ENCODE data around the gene KIAA0513.

KIAA0513 gene

DNA sequence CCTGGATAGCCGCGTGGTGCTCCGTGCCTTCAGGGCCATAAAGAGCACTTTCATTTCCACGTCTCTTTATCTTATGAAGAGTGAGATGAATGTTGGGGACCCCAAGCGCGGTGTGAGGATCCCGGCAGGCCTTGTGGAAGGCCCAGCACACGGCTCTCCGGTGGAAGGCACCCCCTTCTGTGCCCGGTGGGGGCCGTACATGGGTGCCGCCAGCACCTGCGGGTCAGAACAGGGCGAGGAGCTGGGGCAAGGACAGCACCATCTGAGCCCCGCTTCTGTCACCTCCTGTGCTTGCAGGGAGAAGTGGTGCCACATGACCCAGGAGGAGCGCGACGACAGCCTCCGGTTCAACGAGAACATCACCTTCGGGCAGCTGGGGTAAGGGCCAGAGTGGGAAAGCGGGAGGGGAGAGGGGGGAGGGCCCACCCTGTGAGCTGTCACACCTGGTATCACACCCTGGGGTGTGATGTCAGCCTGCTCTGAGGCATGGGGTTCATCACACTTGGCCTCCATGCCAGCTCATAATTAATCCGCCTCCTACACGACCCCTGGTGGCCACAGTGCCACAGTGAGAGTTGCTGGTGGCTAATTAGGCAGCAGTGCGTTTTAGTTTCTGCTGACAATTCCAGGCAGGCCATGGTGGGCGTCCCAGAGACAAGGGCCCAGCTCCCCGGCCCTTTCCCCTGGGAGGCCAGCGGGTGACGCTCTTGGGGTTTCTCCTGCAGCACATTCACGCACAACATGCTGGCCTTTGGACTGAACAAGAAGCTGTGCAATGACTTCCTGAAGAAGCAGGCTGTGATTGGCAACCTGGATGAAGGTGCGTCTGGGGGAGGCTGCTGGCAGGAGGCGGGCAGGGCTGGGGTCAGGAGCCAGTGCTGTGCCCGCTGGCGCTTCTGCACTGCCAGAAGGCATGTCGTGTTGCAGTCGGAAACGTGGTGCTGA is 59.0 kb downstream of the KIAA0513 start:
- TF ChIP-seq Cebpa-rat (IDR thresholded peaks at IDR 0.05): no peak
- H3K27ac ChIP-seq: peak overlapping the region in 5 of 11 experiments; percentile 16 to 43 (median 28); a peak in 3 of 22 replicates
- no peaks in the 10 kb centered on the region for H3K9me3 ChIP-seq (replicated peaks in 1 of 11)
- peaks cover 0 to 29% (median 12%) of the 10 kb centered on the region in 11 experiments; a peak in 10 of 22 replicates for H4K20me1 ChIP-seq
- peak overlapping the region; percentile 54 to 99 (median 96) for H3K4me2 ChIP-seq
- peaks cover 5 to 42% (median 11%) of the 10 kb centered on the region in 11 experiments; a peak in 16 of 22 replicates for H3K27me3 ChIP-seq
- peaks cover 78 to 100% (median 99%) of the 10 kb centered on the region in 10 experiments for H3K4me1 ChIP-seq
- H3K36me3 ChIP-seq: peaks cover 0 to 33% (median 0%) of the 10 kb centered on the region in 11 experiments; a peak in 8 of 22 replicates
- H3K4me3 ChIP-seq: no peak overlapping the region
- H3K9ac ChIP-seq: peak overlapping the region in 5 of 11 experiments; percentile 4 to 49 (median 16); a peak in 3 of 22 replicates

DNA sequence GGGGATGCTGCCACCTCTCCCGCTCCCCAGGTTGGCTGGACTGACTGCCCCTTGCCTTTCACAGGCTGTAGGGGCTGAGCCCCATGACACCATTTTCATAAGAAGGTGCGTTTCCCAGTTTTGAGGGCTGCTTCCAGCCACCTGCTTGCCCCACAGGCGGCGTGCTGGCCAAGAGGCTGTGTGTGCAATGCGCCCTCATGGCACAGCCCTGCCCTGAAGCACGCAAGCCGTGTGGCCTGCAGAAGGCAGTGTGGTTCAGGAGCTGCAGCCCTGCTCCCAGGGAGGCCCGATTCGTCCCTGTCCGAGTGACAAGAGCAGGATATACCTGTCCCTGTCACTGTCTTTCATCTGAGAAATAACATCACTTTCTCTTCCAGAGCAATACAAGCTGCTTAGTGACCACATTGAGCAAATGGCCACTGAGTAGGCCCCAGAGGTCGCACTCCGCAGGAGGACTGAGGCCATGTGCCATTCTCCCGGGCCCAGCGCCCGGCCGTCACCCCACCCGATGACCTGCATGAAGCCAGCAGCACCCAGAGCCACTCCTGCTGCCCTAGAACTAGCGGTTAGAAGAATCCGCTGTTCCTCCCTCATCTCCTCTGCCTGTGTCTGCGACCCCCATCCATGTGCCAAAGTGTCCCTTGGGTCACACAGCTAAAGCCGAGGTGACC is 60.4 kb downstream of the KIAA0513 start:
- Histone ChIP-seq H3K9me3 (replicated peaks in 1 of 11) (no peaks in the 10 kb centered on the region), H3K4me1 (peaks cover 74 to 100% (median 99%) of the 10 kb centered on the region in 10 experiments), H4K20me1 (peaks cover 0 to 15% (median 0%) of the 10 kb centered on the region in 11 experiments; a peak in 6 of 22 replicates), H3K27ac (0 out of 22 replicates have a peak overlapping the region, but pooled peaks of 1 of the 11 experiments have one; percentile 6), H3K36me3 (peaks cover 0 to 30% (median 0%) of the 10 kb centered on the region in 11 experiments; a peak in 8 of 22 replicates), H3K4me2 (peak overlapping the region in 10 of 11 experiments; percentile 51 to 96 (median 76); a peak in 17 of 22 replicates), H3K27me3 (peaks cover 0 to 28% (median 4%) of the 10 kb centered on the region in 11 experiments; a peak in 7 of 22 replicates), H3K9ac (peak overlapping the region in 2 of 11 experiments; percentile 6 to 27; a peak in 1 of 22 replicates), H3K4me3 (no peak overlapping the region)
- TF ChIP-seq Cebpa-rat (IDR thresholded peaks at IDR 0.05): no peak

DNA sequence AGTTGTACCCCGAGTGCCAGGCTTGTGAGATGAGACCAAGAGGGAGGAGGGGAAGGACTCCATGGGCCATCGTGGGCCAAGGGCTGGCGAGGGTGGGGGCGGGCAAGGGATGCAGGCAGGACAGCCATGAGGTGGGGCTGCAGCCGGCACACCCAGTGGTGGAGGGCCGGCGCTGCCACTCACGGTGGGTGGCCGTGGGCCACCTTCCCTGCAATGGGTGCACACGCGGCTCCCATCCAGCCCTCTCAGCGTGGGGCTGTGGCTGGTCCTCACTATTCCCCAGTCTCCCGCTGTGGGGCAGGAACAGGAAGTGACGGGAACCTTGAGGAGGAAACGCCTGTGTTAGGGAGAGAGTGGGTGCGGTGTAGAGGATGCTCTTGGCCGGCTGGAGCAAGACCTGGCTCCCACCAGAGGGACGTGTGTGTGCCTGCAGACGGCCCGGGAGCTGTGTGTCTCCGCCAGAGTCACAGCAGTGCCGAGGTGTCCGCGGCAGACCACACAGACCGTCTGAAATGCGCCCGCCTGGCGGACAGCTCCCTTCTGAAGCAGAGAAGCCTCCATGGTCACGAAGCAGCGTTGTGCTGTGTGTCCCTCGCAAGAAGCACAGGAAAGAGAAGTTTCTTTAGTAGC is 61.1 kb downstream of the KIAA0513 start:
- Histone ChIP-seq H3K27ac (peak overlapping the region in 2 of 11 experiments; percentile 6 to 14; a peak in 1 of 22 replicates), H3K27me3 (peaks cover 0 to 21% (median 4%) of the 10 kb centered on the region in 11 experiments; a peak in 7 of 22 replicates)

DNA sequence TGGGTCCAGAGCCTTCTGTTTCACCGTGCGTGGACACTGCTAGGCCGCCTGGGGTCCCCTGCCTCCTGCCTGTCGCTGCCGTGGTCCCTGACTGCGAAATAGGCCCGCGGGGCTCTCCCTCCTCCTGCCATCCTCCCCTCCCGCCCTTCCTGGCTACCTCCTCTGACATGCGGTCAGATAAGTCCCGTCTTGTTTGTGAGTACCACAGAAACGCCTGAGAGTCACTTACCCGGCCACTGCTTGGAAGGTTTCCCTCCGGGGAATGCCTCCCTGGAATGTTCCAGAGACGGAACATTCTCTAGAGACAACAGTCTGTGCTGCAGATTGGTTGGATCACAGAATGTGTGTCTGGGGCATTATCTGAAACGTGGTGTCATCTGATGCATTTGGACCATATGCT is 61.9 kb downstream of the KIAA0513 start:
- Histone ChIP-seq H3K36me3 (peaks cover 0 to 30% (median 0%) of the 10 kb centered on the region in 11 experiments; a peak in 8 of 22 replicates), H4K20me1 (peaks cover 0 to 8% (median 0%) of the 10 kb centered on the region in 11 experiments; a peak in 4 of 22 replicates), H3K9ac (0 out of 22 replicates have a peak overlapping the region, but pooled peaks of 2 of the 11 experiments have one; percentile 6 to 20), H3K4me3 (no peak overlapping the region), H3K27ac (no peak overlapping the region; a peak in 1 of 22 replicates), H3K4me1 (peaks cover 61 to 99% (median 95%) of the 10 kb centered on the region in 10 experiments), H3K4me2 (peak overlapping the region in 10 of 11 experiments; percentile 51 to 96 (median 78); a peak in 20 of 22 replicates), H3K9me3 (replicated peaks in 1 of 11) (no peaks in the 10 kb centered on the region), H3K27me3 (peaks cover 0 to 20% (median 4%) of the 10 kb centered on the region in 11 experiments; a peak in 7 of 22 replicates)
- no peak for TF ChIP-seq Cebpa-rat (IDR thresholded peaks at IDR 0.05)

More for the DNA sequence above, 61.1 kb downstream of the KIAA0513 start:
- no peak overlapping the region for H3K4me3 ChIP-seq
- H4K20me1 ChIP-seq: peaks cover 0 to 10% (median 0%) of the 10 kb centered on the region in 11 experiments; a peak in 4 of 22 replicates
- no peaks in the 10 kb centered on the region for H3K9me3 ChIP-seq (replicated peaks in 1 of 11)
- TF ChIP-seq Cebpa-rat (IDR thresholded peaks at IDR 0.05): no peak
- peak overlapping the region in 5 of 11 experiments; percentile 3 to 35 (median 20); a peak in 3 of 22 replicates for H3K9ac ChIP-seq
- peaks cover 68 to 100% (median 99%) of the 10 kb centered on the region in 10 experiments for H3K4me1 ChIP-seq
- peaks cover 0 to 30% (median 0%) of the 10 kb centered on the region in 11 experiments; a peak in 8 of 22 replicates for H3K36me3 ChIP-seq
- peak overlapping the region; percentile 51 to 96 (median 75) for H3K4me2 ChIP-seq

DNA sequence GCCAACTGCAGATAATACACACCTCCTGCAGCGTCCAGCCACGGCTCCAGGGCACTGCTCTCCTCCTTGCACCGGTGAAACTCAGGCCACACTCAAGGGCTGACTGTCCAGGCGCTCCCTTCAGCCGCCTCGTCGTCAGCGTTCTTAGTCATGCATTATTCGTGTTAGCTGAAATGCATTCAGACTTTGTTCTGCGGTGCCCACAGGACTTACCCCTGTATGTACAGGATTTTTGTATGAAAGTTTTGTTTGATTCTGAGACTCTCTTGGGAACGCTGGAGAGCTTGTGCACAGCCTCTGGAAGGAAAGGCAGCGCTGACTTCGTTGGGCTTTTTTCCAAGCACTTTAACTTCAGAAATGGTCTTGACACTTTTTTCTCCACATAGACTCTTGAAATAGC is 62.6 kb downstream of the KIAA0513 start:
- Histone ChIP-seq H3K4me1 (peaks cover 61 to 99% (median 95%) of the 10 kb centered on the region in 10 experiments), H3K36me3 (peaks cover 0 to 30% (median 0%) of the 10 kb centered on the region in 11 experiments; a peak in 8 of 22 replicates), H4K20me1 (peaks cover 0 to 6% (median 0%) of the 10 kb centered on the region in 11 experiments; a peak in 4 of 22 replicates), H3K4me3 (no peak overlapping the region), H3K4me2 (peak overlapping the region in 10 of 11 experiments; percentile 42 to 96 (median 78); a peak in 20 of 22 replicates), H3K27ac (peak overlapping the region in 8 of 11 experiments; percentile 31 to 69 (median 57); a peak in 11 of 22 replicates), H3K27me3 (peaks cover 0 to 18% (median 4%) of the 10 kb centered on the region in 11 experiments; a peak in 7 of 22 replicates), H3K9ac (peak overlapping the region in 8 of 11 experiments; percentile 18 to 65 (median 56); a peak in 6 of 22 replicates), H3K9me3 (replicated peaks in 1 of 11) (no peaks in the 10 kb centered on the region)
- TF ChIP-seq Cebpa-rat (IDR thresholded peaks at IDR 0.05): no peak

DNA sequence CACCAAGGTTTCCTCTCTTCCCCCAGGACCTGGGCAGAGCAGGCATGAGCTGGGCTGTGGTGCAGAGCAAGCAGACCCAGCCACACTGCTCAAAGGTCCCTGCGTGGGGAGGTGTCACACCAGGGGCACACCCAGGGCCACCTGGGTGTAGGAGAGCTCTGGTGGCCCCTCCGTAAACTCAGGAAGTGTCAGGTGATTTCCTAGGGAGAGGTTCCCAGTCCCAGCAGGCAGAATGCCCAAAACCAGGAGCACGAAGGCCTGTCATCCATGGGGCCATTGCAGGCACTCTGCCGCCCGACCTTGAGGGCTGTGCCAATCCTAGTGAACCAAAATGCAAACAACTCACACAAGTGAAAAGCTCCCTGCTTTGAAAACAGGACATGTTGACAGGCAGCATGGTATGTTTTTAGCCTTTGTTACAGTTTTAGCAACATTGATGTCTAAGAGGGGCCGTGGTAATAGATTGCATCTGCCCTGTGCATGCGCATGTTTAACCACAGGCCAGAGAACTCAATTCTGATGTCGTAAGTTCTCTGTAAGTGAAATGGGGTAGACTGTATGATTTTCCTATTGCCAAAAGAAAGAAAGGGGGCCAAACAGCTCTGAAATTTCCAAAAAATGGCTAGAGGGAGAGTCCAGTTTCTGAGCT is 63.4 kb downstream of the KIAA0513 start:
- Histone ChIP-seq H3K9ac (peak overlapping the region in 9 of 11 experiments; percentile 18 to 65 (median 56); a peak in 13 of 22 replicates), H3K4me2 (peak overlapping the region; percentile 21 to 96 (median 78)), H3K36me3 (peaks cover 0 to 30% (median 0%) of the 10 kb centered on the region in 11 experiments; a peak in 8 of 22 replicates), H3K27ac (peak overlapping the region in 8 of 11 experiments; percentile 31 to 69 (median 59); a peak in 16 of 22 replicates), H4K20me1 (peaks cover 0 to 6% (median 0%) of the 10 kb centered on the region in 11 experiments; a peak in 2 of 22 replicates), H3K4me1 (peaks cover 54 to 99% (median 94%) of the 10 kb centered on the region in 10 experiments), H3K4me3 (no peak overlapping the region), H3K27me3 (peaks cover 0 to 10% (median 3%) of the 10 kb centered on the region in 11 experiments; a peak in 5 of 22 replicates), H3K9me3 (replicated peaks in 1 of 11) (no peaks in the 10 kb centered on the region)
- TF ChIP-seq Cebpa-rat (IDR thresholded peaks at IDR 0.05): peak in 6 of 11 experiments; percentile 23 to 74 (median 46); a peak in 5 of 22 replicates

DNA sequence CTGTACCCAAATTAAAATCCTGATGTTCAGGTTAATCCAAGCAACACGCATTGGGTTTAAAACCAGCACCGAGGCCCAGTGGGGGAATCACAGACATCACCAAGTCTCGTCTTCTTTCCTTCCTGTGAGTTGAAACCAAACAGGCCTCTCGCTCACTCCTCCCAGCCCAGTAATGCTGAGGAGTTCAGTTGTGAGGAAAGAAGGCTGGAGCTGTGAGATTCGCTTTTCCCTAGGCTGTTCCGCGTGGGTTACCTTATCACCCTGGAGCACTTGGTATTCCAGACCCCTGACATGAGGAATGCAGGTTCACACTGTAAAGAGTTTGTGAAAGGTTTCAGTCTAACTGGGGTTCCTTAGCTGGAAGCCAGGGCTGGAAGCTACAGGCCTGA is 63.9 kb downstream of the KIAA0513 start:
- TF ChIP-seq Cebpa-rat (IDR thresholded peaks at IDR 0.05): no peak
- no peak overlapping the region for H3K4me3 ChIP-seq
- peak overlapping the region in 8 of 11 experiments; percentile 25 to 65 (median 54); a peak in 10 of 22 replicates for H3K9ac ChIP-seq
- H4K20me1 ChIP-seq: peaks cover 0 to 6% (median 0%) of the 10 kb centered on the region in 11 experiments; a peak in 2 of 22 replicates
- H3K27ac ChIP-seq: peak overlapping the region in 8 of 11 experiments; percentile 31 to 69 (median 59); a peak in 15 of 22 replicates
- H3K4me1 ChIP-seq: peaks cover 49 to 95% (median 89%) of the 10 kb centered on the region in 10 experiments
- H3K4me2 ChIP-seq: peak overlapping the region; percentile 21 to 96 (median 78); a peak in 21 of 22 replicates
- H3K9me3 ChIP-seq (replicated peaks in 1 of 11): no peaks in the 10 kb centered on the region
- H3K36me3 ChIP-seq: peaks cover 0 to 30% (median 0%) of the 10 kb centered on the region in 11 experiments; a peak in 8 of 22 replicates
- peaks cover 0 to 8% (median 3%) of the 10 kb centered on the region in 11 experiments; a peak in 5 of 22 replicates for H3K27me3 ChIP-seq
